HG02588 (cell line): ENCODE data around the gene HNRNPA1.
A peak's percentile ranks its signal among the peaks of the same experiment; 100 is the strongest.
"Not testable (repeated sequence)": the region's sequence is repeated elsewhere in the genome, so short reads cannot be mapped to it uniquely, and the experiment has no call there.

Source experiments
- ATAC-seq: cut with Tn5 transposase; IDR thresholded peaks from one replicate; pipeline ENCODE4 v1.9.1; 2021; ENCODE audit warnings: mild to moderate bottlenecking, moderate library complexity; ENCODE audit not compliant: unreplicated experiment

HNRNPA1 gene

GRCh38 chr12:54296393-54297099 lies 16.0 kb downstream of the HNRNPA1 start:
- no peak for ATAC-seq

- ATAC-seq, result no peak
These were observed 18.4 kb downstream of the HNRNPA1 start for GRCh38 chr12:54298904-54299303.

- no peak for ATAC-seq
These were observed 19.1 kb downstream of the HNRNPA1 start for GRCh38 chr12:54299515-54300224.

GRCh38 chr12:54300225-54300731 lies 19.8 kb downstream of the HNRNPA1 start:
- no peak for ATAC-seq

- ATAC-seq, result no peak
These were observed 20.4 kb downstream of the HNRNPA1 start, which contains the start of gene NFE2 for GRCh38 chr12:54300732-54301427. Gene NFE2 (minus strand): TSS chr12:54301015. CDS start chr12:54295248, 5,767 bp downstream.

- no peak for ATAC-seq
These were observed 21.0 kb downstream of the HNRNPA1 start for GRCh38 chr12:54301428-54302048.

- ATAC-seq, result no peak
These were observed 23.1 kb downstream of the HNRNPA1 start for GRCh38 chr12:54303640-54304039.

- no peak for ATAC-seq
These were observed 23.8 kb downstream of the HNRNPA1 start for GRCh38 chr12:54304187-54304810.

- ATAC-seq, result no peak
These were observed 26.6 kb downstream of the HNRNPA1 start for GRCh38 chr12:54306925-54307741.

GRCh38 chr12:54311051-54311450 lies 30.5 kb downstream of the HNRNPA1 start:
- no peak for ATAC-seq

GRCh38 chr12:54312309-54312708 lies 31.8 kb downstream of the HNRNPA1 start:
- ATAC-seq, result not testable (repeated sequence)

GRCh38 chr12:54321363-54321762 lies 40.8 kb downstream of the HNRNPA1 start:
- no peak for ATAC-seq

GRCh38 chr12:54324617-54325441 lies 44.3 kb downstream of the HNRNPA1 start, which contains the start of gene COPZ1:
Gene COPZ1 (plus strand): TSS chr12:54325131. CDS start chr12:54325164, 33 bp downstream.
- ATAC-seq, result peak; percentile 98

- not testable (repeated sequence) for ATAC-seq
These were observed 45.0 kb downstream of the HNRNPA1 start for GRCh38 chr12:54325442-54326109.

- ATAC-seq, result no peak
These were observed 48.2 kb downstream of the HNRNPA1 start for GRCh38 chr12:54328595-54329337.

GRCh38 chr12:54329759-54330158 lies 49.2 kb downstream of the HNRNPA1 start:
- no peak for ATAC-seq

- ATAC-seq, result no peak
These were observed 49.9 kb downstream of the HNRNPA1 start for GRCh38 chr12:54330442-54330841.
